ENCODE measurements around the gene MMEL1. TPM values are rescaled to one million over a fixed set of nuclear protein-coding genes. Genes with fewer than 3 reads are reported as not detected.

Gene MMEL1
- total RNA-seq, 2 experiments from 2014 or later, result 1.5 to 1.6 TPM

DNA sequence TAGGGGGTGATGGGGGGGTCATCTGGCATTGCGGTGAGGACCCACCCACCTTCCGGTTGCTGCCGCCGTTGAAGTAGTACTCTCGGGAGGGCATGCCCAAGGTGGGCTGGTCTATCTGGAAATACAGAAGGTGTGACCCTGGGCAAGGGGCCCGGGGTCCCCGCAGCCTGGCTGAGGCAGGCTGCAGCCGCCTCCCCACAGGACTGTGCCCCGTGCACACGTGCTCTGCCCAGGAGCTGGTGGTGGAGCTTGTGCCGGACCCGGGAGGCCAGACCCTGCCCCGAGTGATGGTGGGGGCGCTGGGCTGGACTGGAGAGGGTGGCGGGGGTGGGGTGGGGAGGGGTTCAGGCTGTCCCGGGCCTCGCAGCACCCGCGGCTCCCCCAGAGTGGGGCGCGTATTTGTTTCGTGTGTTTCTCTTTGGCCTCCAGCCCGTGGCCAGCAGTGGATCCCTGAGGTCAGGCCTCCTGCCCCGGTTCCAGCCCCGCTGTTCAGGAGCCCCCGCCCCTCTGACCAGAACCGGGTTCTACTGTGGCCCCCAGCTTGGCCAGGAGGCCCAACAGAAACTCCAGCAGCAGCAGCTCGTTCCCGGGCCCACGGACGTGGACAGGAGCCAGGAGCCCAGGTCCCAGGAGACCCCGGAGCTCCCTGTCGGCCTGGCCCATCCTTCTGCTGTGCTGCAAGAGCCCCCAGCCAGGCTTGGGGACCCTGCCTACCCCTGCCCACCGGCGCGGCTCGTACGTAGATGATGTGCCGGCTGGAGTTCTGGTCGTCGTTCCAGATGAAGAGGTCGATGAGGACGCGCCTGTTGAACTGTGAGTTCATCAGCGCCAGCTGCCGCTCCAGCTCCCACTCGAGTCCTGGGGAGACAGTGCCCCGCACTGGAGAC lies 27.1 kb downstream of the MMEL1 start:
- DNase-seq, result no peak
- no peaks in the 10 kb centered on the region for H3K4me1 Mint-ChIP-seq
- H3K36me3 Mint-ChIP-seq, result no peaks in the 10 kb centered on the region
- peaks cover 1% of the 10 kb centered on the region for H3K9me3 Mint-ChIP-seq
- H3K27me3 Mint-ChIP-seq, result no peaks in the 10 kb centered on the region
- no peak overlapping the region for H3K27ac Mint-ChIP-seq
- no peak overlapping the region for H3K4me3 Mint-ChIP-seq

DNA sequence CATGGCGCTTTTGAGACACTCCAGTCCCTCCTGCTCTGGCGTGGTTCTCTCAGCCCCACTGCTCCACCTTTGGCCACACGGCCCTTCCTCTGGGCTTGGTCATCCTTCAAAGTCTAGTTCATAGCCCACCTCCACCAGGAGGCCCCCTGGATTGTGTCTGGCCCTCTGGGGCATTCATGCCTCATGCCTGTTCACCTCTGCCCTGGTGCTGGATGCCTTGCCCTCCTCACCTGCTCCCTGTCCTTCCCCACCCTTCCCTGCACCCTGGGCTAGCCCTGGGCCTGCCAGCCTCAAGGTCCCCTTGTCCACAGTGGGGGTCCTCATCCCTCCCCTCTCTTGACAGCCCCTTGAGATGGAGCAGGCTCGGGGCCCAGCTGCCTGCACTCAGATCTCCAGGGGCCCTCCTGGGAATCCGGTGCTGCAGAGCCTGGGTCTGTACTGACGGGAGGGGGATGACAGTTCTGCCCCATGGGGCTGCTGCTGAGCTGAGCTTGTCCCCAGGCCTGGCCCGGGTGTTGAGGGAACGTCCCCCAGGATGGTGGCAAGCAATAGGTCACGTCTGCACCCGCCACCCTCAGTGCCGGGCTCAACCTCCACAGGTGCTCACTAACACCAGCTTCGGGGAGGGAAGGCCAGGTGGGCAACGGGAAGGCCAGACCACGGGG lies 27.8 kb downstream of the MMEL1 start:
- peaks cover 1% of the 10 kb centered on the region for H3K9me3 Mint-ChIP-seq
- no peak for DNase-seq
- no peaks in the 10 kb centered on the region for H3K36me3 Mint-ChIP-seq
- no peaks in the 10 kb centered on the region for H3K4me1 Mint-ChIP-seq
- no peaks in the 10 kb centered on the region for H3K27me3 Mint-ChIP-seq
- no peak overlapping the region for H3K27ac Mint-ChIP-seq
- no peak overlapping the region for H3K4me3 Mint-ChIP-seq

DNA sequence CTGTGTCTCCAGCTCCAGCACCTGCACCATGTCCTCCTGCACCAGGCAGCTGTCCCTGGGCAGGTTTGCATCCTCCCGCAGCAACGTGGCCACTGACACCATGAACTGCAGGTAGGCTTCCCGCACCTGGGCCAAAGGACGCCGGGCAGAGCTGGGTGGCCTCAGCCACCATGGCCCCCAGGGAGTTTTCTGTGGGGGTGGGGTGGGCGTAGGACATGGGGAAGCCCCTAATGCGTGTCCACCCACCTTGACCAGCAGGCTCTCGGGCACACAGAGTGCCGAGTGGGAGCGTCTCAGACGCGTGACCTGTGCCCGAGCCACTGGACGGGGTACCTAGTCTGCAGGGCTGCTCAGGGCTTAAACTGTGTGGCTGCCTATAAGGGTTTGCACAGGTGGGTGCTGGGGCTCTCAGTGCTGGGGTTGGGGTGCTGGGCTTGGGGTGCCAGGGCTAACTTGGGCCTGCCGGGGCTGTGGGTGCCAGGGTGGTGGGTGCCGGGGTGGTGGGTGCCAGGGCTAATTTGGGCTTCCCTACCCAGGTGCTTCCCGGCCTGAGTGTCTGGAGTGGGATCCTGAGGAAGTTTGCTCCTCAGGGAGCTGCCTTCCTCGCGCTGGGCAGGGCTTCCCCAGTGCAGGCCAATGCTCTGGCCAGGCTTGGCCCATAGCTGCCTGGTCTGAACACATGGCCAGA lies 28.5 kb downstream of the MMEL1 start:
- no peak for DNase-seq
- H3K9me3 Mint-ChIP-seq, result peaks cover 1% of the 10 kb centered on the region
- no peaks in the 10 kb centered on the region for H3K27me3 Mint-ChIP-seq
- no peak overlapping the region for H3K27ac Mint-ChIP-seq
- H3K4me1 Mint-ChIP-seq, result no peaks in the 10 kb centered on the region
- no peak overlapping the region for H3K4me3 Mint-ChIP-seq
- H3K36me3 Mint-ChIP-seq, result no peaks in the 10 kb centered on the region

DNA sequence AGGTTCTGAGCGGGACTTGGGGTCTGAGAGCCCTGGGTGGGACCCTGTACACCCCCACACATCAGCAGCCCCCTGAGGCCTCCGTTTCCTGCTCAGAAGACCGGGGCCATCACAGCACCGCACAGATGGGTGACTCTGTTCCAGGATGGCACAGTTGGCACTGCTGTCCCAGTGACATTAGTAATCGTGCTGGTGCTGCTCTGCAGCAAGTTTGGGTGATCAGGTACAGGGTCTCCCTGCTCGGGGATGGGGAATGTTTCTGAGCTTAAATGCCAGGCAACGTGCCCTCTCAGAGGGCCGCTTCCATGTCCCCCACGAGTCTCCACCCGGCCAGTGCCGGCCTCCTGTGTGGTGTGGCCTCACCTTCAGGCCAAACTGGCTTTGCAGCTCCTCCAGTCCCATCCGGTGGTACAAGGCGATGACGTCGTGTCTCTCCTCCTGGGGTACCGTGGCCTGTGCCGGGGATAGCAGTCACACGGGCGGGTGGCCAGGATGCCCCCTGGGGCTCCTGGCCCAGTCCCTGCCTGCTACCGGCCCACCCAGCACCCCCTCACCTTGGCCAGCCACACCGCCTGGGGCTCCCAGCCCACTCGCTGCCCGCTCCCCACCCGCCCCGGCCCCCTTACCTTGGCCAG lies 29.2 kb downstream of the MMEL1 start:
- Mint-ChIP-seq H3K27me3 (no peaks in the 10 kb centered on the region), H3K4me3 (no peak overlapping the region), H3K4me1 (no peaks in the 10 kb centered on the region), H3K9me3 (peaks cover 3% of the 10 kb centered on the region), H3K36me3 (no peaks in the 10 kb centered on the region), H3K27ac (no peak overlapping the region)
- DNase-seq, result no peak

DNA sequence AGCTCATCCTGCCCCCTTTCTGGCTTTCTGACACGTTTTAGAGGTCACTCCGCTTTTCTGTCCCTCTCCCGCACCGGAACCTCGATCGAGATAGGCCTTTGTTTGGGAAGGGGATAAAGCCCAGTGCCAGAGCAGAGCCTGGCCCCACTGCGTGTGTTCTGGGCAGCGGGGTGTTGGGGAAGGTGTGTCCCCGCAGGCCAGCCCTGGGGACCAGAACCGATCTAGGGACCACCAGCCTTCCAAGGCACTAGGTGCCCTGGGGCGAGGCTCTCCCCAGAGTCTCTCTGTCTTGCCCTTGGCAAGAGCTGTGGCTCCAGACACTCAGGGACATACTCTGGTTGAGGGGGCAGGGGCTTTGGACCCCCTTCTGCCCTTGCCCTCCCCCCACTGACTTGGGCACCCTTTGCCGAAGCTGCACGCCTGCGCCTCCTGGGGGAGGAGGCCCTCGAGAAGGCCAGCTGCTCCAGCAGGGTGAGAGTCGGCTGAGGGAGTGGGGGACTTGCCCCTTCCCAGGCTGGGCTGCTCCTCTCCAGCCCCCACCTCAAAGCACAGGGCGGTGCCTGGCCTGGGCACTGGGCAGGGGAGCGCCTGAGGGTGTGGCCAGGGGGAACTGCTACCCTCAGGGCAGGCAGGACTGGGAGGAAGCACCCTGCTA lies 29.8 kb downstream of the MMEL1 start:
- H3K4me1 Mint-ChIP-seq, result no peaks in the 10 kb centered on the region
- no peak for DNase-seq
- no peak overlapping the region for H3K4me3 Mint-ChIP-seq
- H3K9me3 Mint-ChIP-seq, result peaks cover 6% of the 10 kb centered on the region
- H3K36me3 Mint-ChIP-seq, result no peaks in the 10 kb centered on the region
- no peak overlapping the region for H3K27ac Mint-ChIP-seq
- no peaks in the 10 kb centered on the region for H3K27me3 Mint-ChIP-seq

DNA sequence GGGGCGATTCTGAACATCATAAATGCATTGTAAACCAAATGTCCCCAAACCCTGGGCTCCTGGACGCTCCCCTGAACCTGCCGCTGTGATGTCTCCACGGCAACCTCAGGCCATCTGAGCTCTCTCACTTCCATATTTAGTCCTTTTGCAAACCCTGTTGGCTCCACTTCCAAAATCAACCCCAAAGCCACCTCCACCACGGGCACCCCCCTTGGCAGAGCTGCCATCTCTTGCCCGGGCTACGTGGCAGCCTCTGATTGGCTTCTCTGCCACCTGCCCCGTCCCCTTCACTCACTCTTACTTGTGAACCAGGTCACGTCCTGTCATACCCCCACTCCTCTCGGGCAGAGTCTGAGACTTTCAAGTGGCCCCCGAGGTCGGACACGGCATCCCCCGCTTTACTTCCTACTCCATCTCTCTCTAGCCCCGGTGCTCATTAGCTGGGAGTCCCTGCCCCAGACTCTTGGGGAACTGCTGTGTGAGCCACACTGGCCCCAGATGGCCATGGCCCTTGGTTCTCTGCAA lies 30.4 kb downstream of the MMEL1 start:
- Mint-ChIP-seq H3K27ac (no peak overlapping the region), H3K4me1 (no peaks in the 10 kb centered on the region), H3K36me3 (no peaks in the 10 kb centered on the region), H3K27me3 (no peaks in the 10 kb centered on the region), H3K4me3 (no peak overlapping the region), H3K9me3 (peaks cover 6% of the 10 kb centered on the region)
- no peak for DNase-seq

DNA sequence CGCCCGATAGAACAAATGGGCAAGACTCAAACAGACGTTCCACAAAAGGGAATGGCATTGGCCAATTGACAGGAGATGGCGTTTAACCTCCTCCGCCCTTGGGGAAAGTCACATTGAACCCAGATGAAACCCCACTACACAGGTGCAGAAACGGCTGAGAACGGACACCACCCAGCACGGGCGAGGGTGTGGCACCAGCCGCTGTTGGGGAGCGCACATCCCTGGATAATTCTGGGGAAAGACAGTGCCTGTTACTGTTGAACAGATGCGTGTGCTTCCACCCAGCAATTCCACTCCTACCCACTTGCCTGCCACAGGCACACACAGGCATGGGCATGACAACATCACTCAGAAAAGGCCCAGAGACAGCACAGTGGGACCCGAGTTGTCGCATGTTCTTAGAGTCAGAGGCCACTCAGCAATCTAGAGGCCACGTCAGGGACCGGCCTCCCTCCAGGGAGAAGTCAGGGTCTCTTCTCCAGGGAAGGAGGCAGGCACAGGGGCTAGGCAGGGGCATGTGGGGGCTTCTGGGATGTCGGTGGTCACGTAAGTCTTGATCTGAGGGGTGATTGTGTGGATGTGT lies 31.0 kb downstream of the MMEL1 start:
- Mint-ChIP-seq H3K4me1 (no peaks in the 10 kb centered on the region), H3K9me3 (peaks cover 6% of the 10 kb centered on the region), H3K27ac (no peak overlapping the region), H3K27me3 (no peaks in the 10 kb centered on the region), H3K4me3 (no peak overlapping the region), H3K36me3 (no peaks in the 10 kb centered on the region)
- no peak for DNase-seq

DNA sequence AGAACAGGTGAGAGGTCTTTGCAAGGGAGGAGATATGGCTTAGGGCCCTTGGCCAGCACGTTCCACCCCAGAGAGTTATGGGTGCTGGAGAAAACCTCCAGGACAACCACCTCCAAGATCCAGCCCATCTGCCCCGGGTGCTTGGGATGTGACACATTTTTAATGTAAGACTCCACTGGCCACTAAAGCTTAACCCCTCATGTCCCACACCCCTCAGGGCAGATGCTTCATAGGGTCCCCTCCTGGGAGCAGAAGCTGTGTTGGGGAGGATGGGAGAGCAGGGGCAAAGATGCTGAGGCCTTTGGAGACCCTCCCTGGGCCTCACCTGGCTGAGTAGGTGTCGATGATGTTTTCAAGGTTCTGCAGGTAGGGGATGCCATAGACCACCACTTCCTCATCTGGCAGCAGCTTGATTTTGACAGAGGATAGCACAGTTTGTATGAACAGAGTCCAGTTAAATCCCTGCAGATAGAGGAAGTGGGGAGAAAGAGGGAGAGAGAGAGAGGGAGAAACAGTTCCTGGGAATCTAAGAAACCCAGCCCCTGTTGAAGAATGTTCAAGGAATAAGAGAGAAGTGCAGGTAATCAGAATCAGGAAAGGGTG lies 34.4 kb downstream of the MMEL1 start:
- H3K4me1 Mint-ChIP-seq, result no peaks in the 10 kb centered on the region
- no peak overlapping the region for H3K27ac Mint-ChIP-seq
- H3K27me3 Mint-ChIP-seq, result no peaks in the 10 kb centered on the region
- no peak overlapping the region for H3K4me3 Mint-ChIP-seq
- H3K36me3 Mint-ChIP-seq, result no peaks in the 10 kb centered on the region
- DNase-seq, result no peak
- peaks cover 6% of the 10 kb centered on the region for H3K9me3 Mint-ChIP-seq

DNA sequence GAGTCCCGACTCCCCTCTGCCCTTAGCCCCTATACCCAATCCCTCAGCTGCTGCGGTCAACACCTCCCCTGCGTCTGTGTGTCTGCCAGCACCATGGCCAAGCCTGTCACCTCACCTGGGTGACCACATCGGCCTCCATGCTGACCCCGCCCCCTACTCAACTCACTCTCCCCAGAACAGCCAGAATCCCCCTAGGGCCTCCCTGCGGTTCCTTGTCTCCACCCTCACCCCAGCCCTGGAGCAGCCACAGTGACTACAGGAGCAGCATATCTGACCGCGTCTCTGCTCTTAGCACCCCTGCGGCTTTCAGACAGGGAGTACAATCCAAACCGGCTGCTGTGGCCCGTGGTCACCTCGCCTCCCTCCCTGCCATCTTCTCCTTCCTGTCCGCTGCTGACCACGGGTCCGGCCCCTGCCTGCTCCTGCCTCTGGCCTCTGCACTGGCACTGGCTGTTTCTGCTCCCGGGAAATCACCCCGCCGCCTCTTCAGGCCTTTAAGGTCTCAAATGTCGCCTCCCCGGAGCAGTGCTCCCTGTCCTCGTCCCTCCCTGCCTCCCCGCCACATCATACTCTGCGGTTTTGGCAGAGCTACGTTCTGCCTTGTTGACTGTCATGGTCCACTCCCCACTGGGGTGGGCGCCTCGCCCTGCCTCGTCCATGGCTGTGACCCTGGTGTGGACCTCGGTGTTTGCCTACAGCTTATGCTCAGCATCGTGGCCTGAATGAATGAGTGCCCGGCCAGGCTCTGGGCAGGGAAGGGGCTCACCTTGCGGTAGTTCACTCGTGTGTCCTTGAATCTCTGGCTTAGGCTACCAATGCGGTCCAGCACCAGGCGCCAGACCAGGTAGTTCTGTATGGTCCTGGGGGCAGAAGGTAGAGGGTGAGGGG lies 35.1 kb downstream of the MMEL1 start:
- H3K27me3 Mint-ChIP-seq, result no peaks in the 10 kb centered on the region
- H3K4me3 Mint-ChIP-seq, result no peak overlapping the region
- H3K27ac Mint-ChIP-seq, result no peak overlapping the region
- no peak for DNase-seq
- H3K36me3 Mint-ChIP-seq, result no peaks in the 10 kb centered on the region
- H3K4me1 Mint-ChIP-seq, result no peaks in the 10 kb centered on the region
- H3K9me3 Mint-ChIP-seq, result peaks cover 6% of the 10 kb centered on the region

DNA sequence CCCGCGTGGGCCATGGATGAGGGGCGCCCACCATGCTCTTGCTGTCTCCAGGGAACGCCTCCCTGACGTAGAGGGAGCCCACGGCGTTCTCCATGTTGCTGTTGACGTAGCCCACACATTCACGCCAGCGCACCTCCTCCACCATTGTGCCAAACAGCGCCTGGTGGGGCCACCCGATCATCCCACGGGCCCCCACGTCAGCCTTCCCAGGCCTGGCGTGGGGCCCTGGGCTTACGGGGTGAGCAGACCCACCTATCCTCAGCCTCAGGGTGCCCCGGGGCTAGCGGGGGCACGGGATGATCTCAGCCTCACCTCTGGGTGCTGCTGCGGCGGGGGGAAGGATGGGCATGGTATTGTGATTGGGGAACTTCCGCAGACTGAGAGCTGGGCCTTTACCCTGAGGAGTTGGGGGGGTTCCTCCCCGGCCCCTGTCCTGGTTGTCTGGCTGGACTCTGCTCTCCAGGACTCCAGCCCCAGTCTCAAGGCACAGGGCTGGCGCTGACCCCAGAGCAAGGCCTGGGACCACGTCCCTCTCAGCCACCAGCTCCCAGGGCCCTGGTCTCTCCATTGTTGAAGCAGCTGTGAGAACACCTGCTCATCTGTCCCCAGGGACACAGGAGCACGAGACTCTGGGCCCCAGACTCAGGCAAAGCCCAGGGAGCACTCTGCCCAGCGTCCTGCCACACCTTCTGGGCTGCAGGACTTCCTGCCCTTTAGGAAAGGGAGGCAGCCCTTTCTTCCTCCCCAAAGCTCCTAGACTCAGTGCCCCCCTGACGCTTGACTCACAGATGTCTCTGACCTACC lies 36.1 kb downstream of the MMEL1 start:
- no peaks in the 10 kb centered on the region for H3K36me3 Mint-ChIP-seq
- no peaks in the 10 kb centered on the region for H3K4me1 Mint-ChIP-seq
- no peak overlapping the region for H3K27ac Mint-ChIP-seq
- DNase-seq, result no peak
- no peak overlapping the region for H3K4me3 Mint-ChIP-seq
- no peaks in the 10 kb centered on the region for H3K27me3 Mint-ChIP-seq
- H3K9me3 Mint-ChIP-seq, result peaks cover 6% of the 10 kb centered on the region

DNA sequence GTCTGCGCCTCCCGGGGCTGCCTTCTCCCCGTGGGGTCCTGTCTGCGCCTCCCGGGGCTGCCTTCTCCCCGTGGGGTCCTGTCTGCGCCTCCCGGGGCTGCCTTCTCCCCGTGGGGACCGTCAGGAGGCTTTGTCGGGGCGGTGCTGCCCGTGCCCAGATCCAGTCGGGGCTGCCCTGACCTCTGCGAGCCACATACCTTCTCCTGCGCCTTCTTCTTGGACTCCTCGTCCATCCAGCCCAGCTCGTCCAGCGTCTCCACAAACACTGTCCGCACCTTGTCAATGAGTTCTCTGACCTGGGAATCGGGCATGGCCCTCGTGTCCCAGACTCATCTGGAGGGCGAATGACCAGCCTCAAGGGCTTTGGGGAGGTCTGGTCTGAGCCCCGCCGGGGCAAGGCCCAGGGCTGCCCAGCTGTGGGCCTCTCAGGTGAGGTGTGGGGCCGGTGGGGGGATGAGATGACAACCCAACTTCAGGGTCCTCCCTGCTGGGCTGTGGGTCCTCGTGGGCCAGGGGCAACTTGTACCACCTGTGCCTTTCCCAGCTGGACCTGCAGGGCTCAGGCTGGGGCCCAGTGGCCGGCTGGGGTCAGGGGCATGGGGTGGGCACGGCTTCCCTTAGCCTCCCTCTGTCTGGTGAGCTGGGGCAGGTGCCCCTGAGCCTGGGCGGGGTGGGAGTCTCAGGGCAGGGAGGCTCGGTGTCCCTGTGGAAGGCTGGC lies 36.8 kb downstream of the MMEL1 start:
- no peak for DNase-seq
- H3K4me3 Mint-ChIP-seq, result no peak overlapping the region

DNA sequence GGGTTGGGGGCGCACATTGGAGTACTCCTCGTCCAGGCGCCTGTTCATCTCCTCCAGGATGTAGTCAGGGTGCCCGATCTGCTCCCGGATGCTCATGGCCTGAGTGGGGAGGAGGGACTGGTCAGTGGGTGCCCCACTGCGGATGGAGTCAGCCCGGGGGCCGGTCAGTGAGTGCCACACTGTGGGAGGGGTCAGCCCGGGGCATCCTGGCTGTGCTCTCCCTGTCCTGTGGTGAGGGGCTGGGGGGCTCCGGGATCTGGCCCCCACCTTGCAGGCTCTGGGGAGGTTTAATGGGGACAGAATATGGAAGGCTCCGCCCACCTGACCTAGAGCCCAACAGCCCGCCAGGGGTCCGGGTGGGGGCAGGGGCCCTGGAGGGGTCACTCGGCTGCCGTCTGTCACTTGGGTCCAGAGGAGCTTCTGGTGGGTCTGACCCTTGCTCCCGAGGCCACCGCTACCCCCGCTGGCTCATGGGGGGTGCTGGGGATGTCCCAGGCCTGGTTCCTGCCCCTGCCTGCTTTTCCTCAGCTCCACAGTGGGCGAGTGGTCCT lies 37.5 kb downstream of the MMEL1 start:
- DNase-seq, result no peak
- peaks cover 4% of the 10 kb centered on the region for H3K9me3 Mint-ChIP-seq
- H3K4me1 Mint-ChIP-seq, result no peaks in the 10 kb centered on the region
- no peaks in the 10 kb centered on the region for H3K27me3 Mint-ChIP-seq
- no peak overlapping the region for H3K27ac Mint-ChIP-seq
- no peaks in the 10 kb centered on the region for H3K36me3 Mint-ChIP-seq
- no peak overlapping the region for H3K4me3 Mint-ChIP-seq

More for the DNA sequence above, 36.8 kb downstream of the MMEL1 start:
- peaks cover 6% of the 10 kb centered on the region for H3K9me3 Mint-ChIP-seq
- no peaks in the 10 kb centered on the region for H3K36me3 Mint-ChIP-seq
- no peaks in the 10 kb centered on the region for H3K27me3 Mint-ChIP-seq
- no peaks in the 10 kb centered on the region for H3K4me1 Mint-ChIP-seq
- no peak overlapping the region for H3K27ac Mint-ChIP-seq

All from activated naive CD8-positive, alpha-beta T cell treated with anti-CD3 and anti-CD28 coated beads for 36 hours (primary cell).